CD1c-positive myeloid dendritic cell (primary cell): ENCODE results near the gene EDN2.

Experiments used
- DNase-seq: peaks from one replicate; pipeline ENCODE4 v3.0.0-alpha.2; 2016; ENCODE audit errors: extremely low spot score

The EDN2 gene

GRCh38 chr1:41464885-41465284, 19.6 kb downstream of the EDN2 start:
- DNase-seq: no peak

DNA sequence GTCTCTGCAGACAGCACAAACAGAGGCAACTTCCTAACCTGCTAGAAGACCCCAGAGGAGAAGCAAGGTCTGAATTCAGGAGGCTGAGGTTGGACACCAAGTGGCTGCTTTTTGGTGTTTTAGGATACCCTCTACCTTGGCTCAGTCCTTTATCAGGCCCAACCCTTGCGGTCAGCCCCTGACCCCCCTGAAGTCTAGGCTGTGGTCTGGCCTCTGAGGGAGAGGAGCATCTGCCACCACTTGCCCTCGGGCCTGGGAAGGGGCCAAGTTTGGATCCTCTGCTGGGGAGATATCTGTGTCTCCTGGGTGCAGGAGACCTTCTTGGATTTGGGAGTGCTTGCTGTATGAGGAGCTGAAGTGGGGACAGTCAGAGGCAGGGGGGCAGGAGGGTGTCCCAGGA, 21.0 kb downstream of the EDN2 start:
- no peak for DNase-seq

GRCh38 chr1:41462680-41463004, 21.8 kb downstream of the EDN2 start:
- DNase-seq: no peak

- no peak for DNase-seq
These were observed 22.4 kb downstream of the EDN2 start for GRCh38 chr1:41461790-41462679.

DNA sequence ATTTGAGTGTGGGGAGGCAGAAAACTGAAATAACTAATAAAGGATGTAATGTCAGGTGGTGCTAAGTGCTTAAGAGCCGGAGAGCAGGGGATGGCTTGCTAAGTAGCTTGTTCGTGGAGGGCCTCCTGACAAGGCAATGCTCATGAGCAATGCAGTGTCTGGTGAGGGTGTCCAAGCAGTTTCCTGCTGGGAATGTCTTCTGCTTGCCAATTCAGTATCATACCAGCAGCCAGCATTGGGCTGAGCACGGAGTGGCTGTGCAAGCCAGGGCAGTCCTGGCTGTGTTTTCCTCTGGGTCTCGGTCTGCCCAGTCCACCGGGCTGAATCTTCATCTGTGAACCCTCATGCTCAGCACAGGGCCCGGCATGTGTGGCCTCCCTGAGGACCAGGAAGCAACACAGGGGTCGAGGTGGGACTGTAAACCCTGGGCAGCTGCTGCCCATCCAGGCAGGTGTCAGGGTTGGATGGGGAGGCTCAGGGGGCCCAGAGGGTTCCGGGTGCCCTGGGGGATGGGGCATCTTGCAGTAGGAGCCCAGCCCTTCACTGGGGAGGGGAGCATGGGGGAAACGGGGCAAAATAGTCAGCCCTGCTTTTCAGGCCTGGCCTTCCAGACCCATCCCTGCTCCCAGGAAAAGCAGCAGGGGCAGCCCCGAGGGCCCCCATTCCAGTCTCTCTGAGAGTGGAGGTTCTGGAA, 27.5 kb downstream of the EDN2 start:
- no peak for DNase-seq

- DNase-seq: no peak
These were observed 28.8 kb downstream of the EDN2 start for GRCh38 chr1:41455479-41456332.

GRCh38 chr1:41454406-41454805, 30.1 kb downstream of the EDN2 start:
- no peak for DNase-seq

DNA sequence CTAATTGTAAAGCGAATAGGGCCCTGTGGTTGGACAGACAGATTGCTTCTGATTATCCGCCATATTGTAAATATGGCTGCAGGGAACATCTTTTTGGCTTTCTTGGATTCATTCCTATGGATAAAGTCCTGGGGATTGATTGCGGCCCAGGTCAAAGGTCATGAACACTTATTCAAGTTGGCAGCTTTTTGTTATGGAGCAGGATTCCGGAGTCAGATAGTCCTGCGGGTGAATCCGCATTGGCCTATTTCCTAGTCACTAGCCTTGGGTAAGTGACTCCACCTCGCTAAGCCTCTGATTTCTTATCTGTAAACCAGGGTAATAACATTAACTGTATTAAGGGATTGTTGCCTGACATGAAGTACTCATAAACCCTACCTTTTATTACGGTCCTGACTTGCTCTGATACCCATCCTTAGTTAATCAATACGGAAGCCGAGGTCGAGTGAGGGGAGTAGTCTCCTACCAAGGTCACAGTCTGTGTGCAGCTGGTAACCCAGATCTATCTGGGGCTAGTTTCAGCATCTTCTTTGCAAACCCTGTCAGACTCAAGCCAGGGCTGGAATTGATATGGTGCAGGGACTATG, 31.7 kb downstream of the EDN2 start:
- DNase-seq: no peak

- DNase-seq: no peak
These were observed 33.7 kb downstream of the EDN2 start for GRCh38 chr1:41450747-41451285.

DNA sequence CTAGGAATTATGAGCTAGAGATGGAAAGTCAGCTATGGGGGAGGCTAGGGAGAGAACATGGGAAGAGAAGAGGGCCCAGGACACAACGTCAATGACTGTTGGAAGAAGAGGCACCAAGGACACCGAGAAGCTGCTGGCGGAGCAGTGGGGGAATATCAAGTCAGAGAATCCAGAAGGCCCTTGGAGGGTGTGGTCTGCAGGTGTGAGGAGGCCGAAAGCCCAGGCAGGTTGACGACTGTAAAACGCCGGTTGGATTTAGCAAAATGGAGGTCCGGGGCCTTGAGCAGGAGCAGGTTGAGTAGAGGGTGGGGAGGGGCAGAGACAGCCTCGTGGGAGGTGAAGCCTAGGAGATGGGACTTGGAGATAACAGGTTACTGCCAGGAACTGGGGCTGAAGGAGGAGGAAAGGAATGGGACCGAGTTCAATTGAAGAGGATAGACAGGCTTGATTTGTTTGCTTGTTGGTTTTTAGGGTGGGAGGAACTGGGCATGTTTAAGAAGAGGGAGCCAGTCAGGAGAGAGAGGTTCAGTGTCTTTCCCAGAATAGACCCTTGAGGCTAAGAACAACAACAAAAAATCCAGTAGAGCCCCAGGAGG, 35.1 kb downstream of the EDN2 start:
- no peak for DNase-seq

- DNase-seq: no peak
These were observed 35.7 kb downstream of the EDN2 start for GRCh38 chr1:41448821-41449220.

DNA sequence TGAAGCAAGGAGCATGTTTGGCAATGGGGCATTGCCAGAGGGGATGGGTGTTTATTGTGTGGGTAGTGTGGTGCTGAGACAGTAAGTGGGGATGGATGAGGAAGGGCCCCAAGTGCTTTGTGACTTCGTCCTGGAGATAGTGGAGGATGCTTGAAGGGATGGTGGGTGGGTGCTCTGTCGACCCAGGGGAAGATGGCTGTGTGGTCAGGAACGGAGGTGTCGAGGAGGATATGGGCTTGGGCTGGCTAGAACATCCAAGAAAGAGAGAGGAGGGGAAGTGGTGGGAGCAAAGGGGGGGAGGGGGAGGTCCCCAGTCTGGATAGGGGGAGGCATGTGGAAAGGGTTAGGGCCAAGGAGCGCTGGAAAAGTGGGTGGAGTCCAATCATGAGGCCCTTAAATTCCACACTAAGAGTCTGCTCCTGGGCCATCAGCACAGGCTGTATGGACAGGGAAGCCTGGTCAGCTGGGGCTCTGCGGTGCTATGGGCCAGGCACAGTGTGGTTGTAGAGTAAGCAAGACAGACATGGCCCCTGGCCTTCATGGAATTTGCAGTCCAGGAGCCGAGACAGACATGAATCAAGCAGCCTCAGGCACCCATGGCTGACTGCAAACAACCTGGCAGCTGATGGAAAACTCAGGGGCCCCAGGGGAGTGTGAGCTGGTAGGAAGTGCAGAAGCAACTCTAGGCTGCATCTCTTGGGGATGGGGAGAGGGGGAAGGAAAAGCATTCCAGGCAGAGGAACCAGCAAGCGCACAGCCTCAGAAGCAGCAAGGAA, 36.3 kb downstream of the EDN2 start:
- DNase-seq: no peak

GRCh38 chr1:41446851-41447610, 37.5 kb downstream of the EDN2 start:
- DNase-seq: no peak

DNA sequence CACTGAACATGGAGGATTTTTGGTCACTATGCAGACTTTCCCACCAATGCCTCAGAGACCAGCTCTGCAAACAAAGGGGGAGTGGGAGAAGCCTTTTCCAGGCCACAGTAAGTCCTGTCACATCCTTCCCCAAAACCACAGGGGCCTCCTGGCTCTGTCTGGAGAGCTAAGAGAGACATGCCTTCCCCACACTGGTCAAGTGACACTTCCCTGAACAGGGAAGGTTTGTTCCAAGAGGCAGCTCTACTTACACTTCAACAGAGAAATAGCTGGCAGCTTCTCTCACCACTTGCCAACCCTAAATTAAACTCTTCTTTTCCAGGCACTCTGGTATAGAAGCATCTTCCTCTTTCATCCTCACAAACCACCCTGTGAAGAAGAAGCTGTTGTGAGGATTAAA, 39.7 kb downstream of the EDN2 start:
- no peak for DNase-seq

- no peak for DNase-seq
These were observed 40.2 kb downstream of the EDN2 start for GRCh38 chr1:41444246-41444645.

GRCh38 chr1:41442697-41443251, 41.7 kb downstream of the EDN2 start:
- DNase-seq: no peak

- no peak for DNase-seq
These were observed 44.0 kb downstream of the EDN2 start for GRCh38 chr1:41440321-41441085.

GRCh38 chr1:41439234-41439633, 45.2 kb downstream of the EDN2 start:
- no peak for DNase-seq

DNA sequence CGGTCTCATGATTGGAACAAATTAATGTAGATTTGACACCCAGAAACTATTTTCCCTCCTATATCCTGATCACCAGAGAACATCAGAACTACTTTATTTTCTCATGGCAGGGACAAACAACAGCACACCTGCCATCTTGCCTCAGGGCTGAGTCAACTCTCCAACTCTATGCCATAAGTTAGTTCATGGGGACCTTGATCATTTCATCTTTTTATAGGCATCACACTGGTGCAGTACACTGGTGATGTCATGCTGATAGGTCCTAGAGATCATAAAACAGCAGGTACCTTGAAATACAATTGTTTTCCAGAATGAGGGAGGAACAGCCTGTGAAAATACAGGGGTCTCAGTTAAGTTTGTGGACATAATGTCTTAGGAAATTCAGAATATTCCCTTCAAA, 45.8 kb downstream of the EDN2 start:
- no peak for DNase-seq
